SJCRH30 (cell line): ENCODE results near the gene KCNMA1. TPM values are rescaled to one million over a fixed set of nuclear protein-coding genes. Genes with fewer than 3 reads are reported as not detected.

Experiments
- DNase-seq, 2 experiments: peaks; one replicate each; pipeline ENCODE4 v3.0.0-alpha.2; 2015 to 2020
- H3K27ac ChIP-seq: fragments of 250-450 bp; sonication (Bioruptor Pico); 2 replicates; pipeline ENCODE4 v1.5.1; 2020; ENCODE audit warnings: mild to moderate bottlenecking, moderate library complexity
- H3K27me3 ChIP-seq: fragments of 250-450 bp; sonication (Bioruptor Pico); 2 replicates; pipeline ENCODE4 v1.5.1; 2020; ENCODE audit warnings: mild to moderate bottlenecking, moderate library complexity
- H3K36me3 ChIP-seq: fragments of 250-450 bp; sonication (Bioruptor Pico); 2 replicates; pipeline ENCODE4 v1.5.1; 2020; ENCODE audit warnings: mild to moderate bottlenecking, moderate library complexity
- H3K4me1 ChIP-seq: fragments of 250-450 bp; sonication (Bioruptor Pico); 2 replicates; pipeline ENCODE4 v1.5.1; 2020; ENCODE audit warnings: mild to moderate bottlenecking, moderate library complexity
- H3K4me3 ChIP-seq: fragments of 250-450 bp; sonication (Bioruptor Pico); 2 replicates; pipeline ENCODE4 v1.5.1; 2020; ENCODE audit warnings: mild to moderate bottlenecking, moderate library complexity
- H3K9me3 ChIP-seq: fragments of 250-450 bp; sonication (Bioruptor Pico); replicated peaks from 2 replicates; pipeline ENCODE4 v1.5.1; 2020; ENCODE audit warnings: mild to moderate bottlenecking, moderate library complexity
- total RNA-seq: library from RNA; depleted of rRNA; stranded (reverse); fragments of >200 nt; shearing (Covaris generic); gene quantifications from 2 replicates; pipeline ENCODE4 v1.2.3, GENCODE V29; 2014

Gene KCNMA1
- total RNA-seq, 1 experiment from 2014 or later: 0.69 TPM

- Histone ChIP-seq H3K4me1 (no peaks in the 10 kb centered on the region), H3K9me3 (no peaks in the 10 kb centered on the region), H3K36me3 (no peaks in the 10 kb centered on the region), H3K27me3 (no peaks in the 10 kb centered on the region), H3K27ac (no peak overlapping the region), H3K4me3 (no peak overlapping the region)
- no peak for DNase-seq
Measured at GRCh38 chr10:77631241-77631640, 6.4 kb downstream of the KCNMA1 start.

DNA sequence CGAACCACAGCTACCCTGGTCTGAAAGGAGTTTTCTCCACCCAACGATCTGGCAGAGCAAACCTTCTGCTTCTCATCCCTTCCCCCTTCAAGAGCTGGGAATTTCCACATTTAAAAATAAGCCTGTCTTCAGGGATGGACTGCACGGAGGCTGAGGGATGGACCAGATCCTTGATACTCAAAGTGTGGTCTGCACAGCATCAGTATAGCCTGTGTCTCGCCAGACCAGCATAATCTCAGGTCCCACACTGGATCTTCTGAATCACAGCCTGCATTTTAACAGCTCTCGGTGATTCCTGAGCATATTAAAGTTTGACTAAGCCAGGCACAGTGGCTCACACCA is 7.1 kb downstream of the KCNMA1 start:
- no peak for DNase-seq
- H3K27ac ChIP-seq: no peak overlapping the region
- no peaks in the 10 kb centered on the region for H3K36me3 ChIP-seq

DNA sequence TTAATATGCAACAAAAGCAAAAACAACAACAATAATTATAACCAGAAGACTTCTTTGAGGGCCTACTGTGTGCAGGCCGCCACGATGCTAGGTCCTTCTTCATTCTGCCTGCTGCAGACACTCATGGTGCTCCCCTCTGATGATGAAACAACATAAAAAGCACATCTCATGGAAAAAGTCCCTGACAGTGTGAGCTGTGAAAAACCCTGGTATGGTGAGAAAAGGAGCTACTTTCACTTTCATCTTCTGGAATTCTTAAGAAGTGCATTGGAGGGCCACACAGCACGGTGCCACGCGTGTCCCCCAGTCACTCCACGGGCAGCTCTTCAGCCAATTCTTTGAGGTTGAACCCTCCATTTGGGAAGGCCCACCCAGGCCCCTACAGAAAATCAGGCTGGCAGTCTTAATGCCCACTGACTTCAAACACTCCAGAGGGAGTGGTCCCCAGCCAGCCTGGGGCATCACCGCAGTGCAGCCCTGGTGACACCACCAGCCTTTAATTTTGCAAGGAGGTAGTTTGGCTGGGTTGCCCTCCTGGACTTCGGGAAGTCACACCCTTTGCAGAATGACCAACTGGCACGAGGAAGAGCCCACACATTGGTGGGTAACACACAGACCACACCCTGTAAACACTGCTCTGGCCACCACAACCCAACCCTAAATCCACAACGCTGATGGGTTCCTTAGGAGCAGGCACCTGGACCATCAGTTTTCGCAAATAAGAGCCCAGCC is 7.7 kb downstream of the KCNMA1 start:
- Histone ChIP-seq H3K36me3 (no peaks in the 10 kb centered on the region), H3K9me3 (no peaks in the 10 kb centered on the region), H3K27ac (no peak overlapping the region), H3K27me3 (no peaks in the 10 kb centered on the region), H3K4me1 (no peaks in the 10 kb centered on the region), H3K4me3 (no peak overlapping the region)
- DNase-seq: no peak

More for the DNA sequence above, 7.1 kb downstream of the KCNMA1 start:
- no peaks in the 10 kb centered on the region for H3K9me3 ChIP-seq
- no peaks in the 10 kb centered on the region for H3K27me3 ChIP-seq
- no peaks in the 10 kb centered on the region for H3K4me1 ChIP-seq
- H3K4me3 ChIP-seq: no peak overlapping the region

DNA sequence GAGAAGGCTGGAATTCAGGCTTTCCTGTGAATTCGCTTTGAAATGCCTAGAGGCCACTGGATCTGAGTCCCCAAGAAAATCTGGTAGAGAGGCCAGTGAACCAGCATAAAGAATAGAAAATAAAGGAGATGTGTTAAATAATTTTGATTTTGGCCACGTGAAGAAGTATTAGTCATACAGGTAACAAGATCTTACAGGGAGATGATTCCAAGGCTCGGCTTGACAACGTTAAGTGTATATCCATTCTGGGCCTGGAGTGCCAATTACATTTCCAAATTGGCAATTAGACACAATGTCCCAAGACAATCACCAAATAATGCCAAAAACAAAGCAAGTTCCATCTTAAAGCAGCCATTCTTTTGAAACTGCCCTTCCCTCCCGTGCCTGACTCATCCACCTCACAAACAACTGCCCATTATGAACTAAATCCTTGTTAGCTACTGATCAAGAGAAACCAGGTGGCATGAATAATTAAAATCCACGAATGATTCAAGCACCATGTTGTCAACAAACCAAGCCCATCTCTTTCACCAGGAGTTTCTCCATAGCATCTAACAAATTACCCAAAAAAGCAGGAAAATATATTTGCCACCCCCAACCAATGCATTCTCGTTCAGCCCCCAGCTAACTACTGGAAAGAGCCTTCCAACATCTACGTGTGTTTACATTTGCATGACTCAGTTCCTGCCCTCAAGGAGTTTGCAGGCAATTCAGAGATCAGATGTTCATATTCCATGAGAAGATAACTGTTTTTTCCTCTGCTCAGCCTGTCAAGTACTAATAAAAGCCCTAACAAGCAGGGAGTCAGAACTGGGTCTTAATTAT is 8.5 kb downstream of the KCNMA1 start:
- Histone ChIP-seq H3K9me3 (no peaks in the 10 kb centered on the region), H3K27me3 (no peaks in the 10 kb centered on the region), H3K4me3 (no peak overlapping the region), H3K4me1 (no peaks in the 10 kb centered on the region), H3K36me3 (no peaks in the 10 kb centered on the region), H3K27ac (no peak overlapping the region)
- no peak for DNase-seq

DNA sequence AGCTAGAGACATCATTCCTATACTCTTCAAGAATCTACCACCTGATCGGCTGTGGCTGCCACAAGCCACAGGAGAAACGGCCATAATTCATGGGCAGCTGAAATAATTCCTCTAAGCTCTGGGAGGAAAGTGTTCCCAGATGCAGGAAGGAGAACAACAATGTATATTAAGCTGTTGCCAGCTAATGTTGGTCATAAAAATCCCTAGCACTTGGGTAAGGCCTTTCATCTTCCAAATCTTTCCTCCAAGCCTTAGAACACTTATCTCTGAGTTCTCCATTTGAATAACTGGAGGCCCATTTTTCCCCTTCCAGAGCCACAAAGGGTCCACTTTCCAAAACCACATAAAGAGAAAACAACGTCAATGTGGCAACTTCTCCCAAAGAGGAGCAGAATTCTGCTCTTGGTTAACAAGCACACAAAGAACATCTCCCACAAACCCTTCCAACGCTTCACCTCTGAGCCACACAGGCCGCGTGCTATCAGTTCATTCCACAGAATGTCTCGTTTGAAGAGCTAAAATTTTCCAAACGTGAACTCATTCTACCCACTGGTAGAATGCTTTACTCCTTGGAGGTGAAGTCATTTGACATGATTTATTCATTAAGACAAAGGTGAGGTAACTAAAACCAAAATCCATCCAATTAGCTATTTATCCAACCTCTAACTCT is 11.2 kb downstream of the KCNMA1 start:
- no peaks in the 10 kb centered on the region for H3K4me1 ChIP-seq
- H3K27ac ChIP-seq: no peak overlapping the region
- DNase-seq: no peak
- no peaks in the 10 kb centered on the region for H3K9me3 ChIP-seq
- H3K4me3 ChIP-seq: no peak overlapping the region
- no peaks in the 10 kb centered on the region for H3K36me3 ChIP-seq
- H3K27me3 ChIP-seq: no peaks in the 10 kb centered on the region

DNA sequence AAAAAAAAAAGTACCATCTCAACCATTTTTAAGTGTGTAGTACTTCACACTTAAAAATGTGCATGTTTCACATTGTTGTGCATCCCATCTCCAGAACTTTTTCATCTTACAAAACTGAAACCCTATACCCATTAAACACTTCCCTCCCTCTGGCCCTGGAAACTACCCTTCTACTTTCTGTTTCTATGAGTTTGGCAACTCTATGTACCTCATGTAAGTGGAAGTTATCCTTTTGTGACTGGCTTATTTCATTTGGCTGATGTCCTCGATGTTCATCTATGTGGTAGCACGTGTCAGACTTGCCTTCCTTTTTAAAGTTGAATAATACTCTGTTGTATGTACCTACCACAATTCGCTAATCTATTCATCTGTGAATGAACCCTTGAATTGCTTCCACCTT is 12.2 kb downstream of the KCNMA1 start:
- Histone ChIP-seq H3K27me3 (no peaks in the 10 kb centered on the region), H3K27ac (no peak overlapping the region), H3K4me3 (no peak overlapping the region), H3K4me1 (no peaks in the 10 kb centered on the region), H3K36me3 (no peaks in the 10 kb centered on the region), H3K9me3 (no peaks in the 10 kb centered on the region)
- DNase-seq: no peak

DNA sequence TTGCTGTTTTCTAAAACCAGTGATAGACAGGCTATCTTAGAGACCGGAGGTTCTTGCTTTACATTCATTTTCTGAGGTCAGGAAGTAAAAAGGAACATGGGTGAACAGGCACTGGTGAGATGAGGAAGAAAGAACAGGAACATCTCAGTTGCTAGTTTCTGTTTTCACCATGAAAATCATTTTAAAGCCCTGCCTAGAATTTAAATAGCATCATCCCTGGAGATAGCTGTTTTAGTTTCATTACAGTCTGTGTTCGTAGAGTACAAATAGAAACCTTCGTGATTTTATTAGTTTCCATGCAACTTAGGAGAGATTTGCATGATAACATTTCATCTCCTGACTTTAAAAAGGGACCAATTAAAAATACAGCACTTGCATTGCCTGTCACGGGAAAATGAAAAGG is 14.7 kb downstream of the KCNMA1 start:
- no peak for DNase-seq
- Histone ChIP-seq H3K27me3 (no peaks in the 10 kb centered on the region), H3K27ac (no peak overlapping the region), H3K9me3 (no peaks in the 10 kb centered on the region), H3K36me3 (no peaks in the 10 kb centered on the region), H3K4me1 (no peaks in the 10 kb centered on the region), H3K4me3 (no peak overlapping the region)

DNA sequence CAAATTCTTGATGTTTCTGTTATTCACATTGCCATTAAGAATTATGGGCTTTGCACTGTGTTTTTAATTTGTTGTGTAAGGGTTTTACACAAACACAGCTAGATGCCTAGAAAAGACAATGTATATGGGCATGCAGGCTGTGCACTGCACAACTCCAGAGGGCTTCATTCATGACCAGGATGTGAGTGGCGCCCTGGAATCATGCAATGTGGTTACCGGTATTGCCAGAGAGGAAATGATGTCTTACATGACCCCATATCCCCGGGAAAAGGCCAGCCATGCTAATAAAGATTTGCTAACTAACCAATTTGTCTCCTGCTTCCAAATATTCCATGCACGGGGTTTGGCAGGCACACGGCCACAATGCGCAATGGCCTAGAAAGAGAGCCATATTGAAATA is 16.9 kb downstream of the KCNMA1 start:
- Histone ChIP-seq H3K4me1 (no peaks in the 10 kb centered on the region), H3K9me3 (no peaks in the 10 kb centered on the region), H3K36me3 (no peaks in the 10 kb centered on the region), H3K27me3 (no peaks in the 10 kb centered on the region), H3K4me3 (no peak overlapping the region), H3K27ac (no peak overlapping the region)
- no peak for DNase-seq

DNA sequence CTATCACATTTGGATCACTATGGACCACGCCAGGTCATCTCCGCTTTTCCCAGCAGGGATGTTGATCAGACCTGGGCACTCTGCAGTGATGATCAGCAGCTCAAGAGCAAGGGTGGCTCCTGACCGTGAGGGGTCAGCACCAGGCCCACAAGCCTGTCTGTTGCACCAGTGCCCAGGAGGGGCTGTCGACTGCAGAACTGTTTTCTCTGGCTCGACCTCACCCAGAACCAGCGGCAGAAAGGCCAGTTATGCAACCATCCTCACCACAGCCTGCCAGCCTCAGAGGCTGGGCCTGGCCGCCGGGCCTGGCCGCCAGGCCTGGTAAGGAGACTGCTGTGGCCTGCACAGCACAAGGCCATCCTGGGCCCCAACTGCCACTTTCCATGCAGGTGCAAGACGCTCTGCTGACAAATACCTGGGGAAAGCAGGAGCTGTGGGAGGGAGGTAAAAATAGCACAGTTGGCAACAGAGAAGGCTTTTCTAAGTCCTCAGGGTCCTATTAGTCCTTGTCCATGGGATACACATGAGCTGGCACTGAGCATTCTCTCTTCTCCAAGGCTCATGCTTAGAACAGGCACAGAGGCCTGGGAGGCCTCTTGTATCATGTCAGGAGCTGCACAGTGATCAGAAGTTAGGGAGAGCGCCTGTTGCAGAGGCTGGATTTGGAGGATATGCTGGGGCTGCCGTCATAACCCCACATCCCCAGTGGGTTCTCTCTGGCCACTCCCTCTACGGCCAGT is 17.5 kb downstream of the KCNMA1 start:
- no peak for DNase-seq
- Histone ChIP-seq H3K4me1 (no peaks in the 10 kb centered on the region), H3K27me3 (no peaks in the 10 kb centered on the region), H3K36me3 (no peaks in the 10 kb centered on the region), H3K4me3 (no peak overlapping the region), H3K9me3 (no peaks in the 10 kb centered on the region), H3K27ac (no peak overlapping the region)

DNA sequence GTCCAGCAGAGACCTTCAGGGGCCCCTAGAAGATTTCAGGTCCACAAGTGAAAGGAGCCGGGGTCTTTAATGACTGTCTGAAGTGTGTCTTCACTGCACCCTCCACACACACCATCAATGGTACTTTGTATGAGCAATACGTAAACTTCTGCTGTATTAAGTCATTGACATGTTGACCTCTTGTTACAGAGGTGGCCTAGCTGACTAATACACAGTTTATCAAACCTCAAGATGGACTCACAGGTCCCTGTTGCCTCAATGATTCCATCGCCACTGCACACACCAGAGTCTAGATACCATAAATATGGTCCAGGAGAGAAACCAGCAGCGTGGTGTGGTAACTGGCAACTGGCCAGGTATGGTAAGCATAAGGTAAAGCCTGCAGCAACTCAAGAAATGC is 19.5 kb downstream of the KCNMA1 start:
- H3K36me3 ChIP-seq: no peaks in the 10 kb centered on the region
- H3K27ac ChIP-seq: no peak overlapping the region
- H3K27me3 ChIP-seq: no peaks in the 10 kb centered on the region
- H3K4me1 ChIP-seq: no peaks in the 10 kb centered on the region
- no peak for DNase-seq
- H3K4me3 ChIP-seq: no peak overlapping the region
- no peaks in the 10 kb centered on the region for H3K9me3 ChIP-seq

DNA sequence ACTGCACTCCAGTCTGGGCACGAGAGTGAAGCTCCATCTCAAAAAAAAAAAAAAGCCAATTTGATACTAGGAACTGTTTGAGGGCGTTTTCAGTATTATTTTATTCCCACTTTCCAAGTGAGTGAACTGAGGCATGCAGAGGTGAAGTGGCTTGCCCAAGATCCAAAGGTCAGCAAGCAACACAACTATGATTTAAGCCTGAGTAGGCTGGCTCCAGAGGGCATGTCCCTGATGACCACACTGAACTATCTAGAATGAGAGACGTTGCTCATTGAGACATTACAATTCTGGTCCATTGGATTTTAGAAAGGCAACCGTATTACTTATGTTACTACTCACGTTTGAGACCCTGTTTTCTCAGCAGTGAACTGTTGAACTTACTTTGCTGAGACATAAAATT is 20.8 kb downstream of the KCNMA1 start:
- Histone ChIP-seq H3K4me3 (no peak overlapping the region), H3K4me1 (no peaks in the 10 kb centered on the region), H3K36me3 (no peaks in the 10 kb centered on the region), H3K9me3 (no peaks in the 10 kb centered on the region), H3K27ac (no peak overlapping the region), H3K27me3 (no peaks in the 10 kb centered on the region)
- DNase-seq: no peak

DNA sequence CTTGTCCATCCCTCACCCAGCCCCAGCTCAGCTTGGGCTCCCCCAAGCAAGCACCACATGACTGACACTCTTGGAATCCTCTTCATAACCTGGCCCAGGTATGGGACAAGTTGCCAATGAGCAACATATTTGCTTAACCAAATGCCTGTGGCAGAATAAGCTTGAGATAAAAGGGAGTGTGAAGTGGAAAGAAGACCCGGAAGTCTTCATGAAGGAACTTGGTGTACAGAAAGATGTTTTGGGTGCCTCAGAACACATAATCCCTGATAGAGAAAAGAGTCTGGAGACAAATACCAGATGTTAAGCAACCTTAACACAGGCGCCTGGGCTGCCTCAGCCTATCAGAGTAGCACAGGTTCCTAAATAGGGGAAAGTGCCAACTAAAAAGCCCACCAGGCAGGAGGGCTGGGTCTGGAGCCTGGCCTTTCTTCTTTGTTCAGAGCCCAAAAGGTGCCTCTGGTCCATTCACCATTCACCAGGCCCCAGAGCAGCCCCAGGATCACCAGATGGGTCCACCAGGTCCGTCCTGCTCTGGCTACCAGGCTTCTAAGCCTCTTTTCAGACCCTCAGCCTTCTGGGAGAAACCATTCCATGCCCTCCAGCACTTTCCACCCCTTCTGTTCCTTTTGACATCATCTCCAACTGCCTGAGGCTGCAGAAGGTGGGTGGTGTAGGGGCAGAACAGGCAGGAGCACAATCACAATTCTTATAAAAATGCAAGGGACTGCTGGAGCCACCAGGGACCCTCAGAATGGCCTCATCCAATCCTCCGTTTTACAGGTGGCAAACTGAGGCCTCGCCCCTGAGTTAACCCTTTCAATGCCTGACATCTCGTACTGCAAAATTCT is 22.6 kb downstream of the KCNMA1 start:
- no peak for DNase-seq
- no peak overlapping the region for H3K27ac ChIP-seq
- H3K9me3 ChIP-seq: no peaks in the 10 kb centered on the region
- no peak overlapping the region for H3K4me3 ChIP-seq
- H3K36me3 ChIP-seq: no peaks in the 10 kb centered on the region
- no peaks in the 10 kb centered on the region for H3K27me3 ChIP-seq
- H3K4me1 ChIP-seq: no peaks in the 10 kb centered on the region

DNA sequence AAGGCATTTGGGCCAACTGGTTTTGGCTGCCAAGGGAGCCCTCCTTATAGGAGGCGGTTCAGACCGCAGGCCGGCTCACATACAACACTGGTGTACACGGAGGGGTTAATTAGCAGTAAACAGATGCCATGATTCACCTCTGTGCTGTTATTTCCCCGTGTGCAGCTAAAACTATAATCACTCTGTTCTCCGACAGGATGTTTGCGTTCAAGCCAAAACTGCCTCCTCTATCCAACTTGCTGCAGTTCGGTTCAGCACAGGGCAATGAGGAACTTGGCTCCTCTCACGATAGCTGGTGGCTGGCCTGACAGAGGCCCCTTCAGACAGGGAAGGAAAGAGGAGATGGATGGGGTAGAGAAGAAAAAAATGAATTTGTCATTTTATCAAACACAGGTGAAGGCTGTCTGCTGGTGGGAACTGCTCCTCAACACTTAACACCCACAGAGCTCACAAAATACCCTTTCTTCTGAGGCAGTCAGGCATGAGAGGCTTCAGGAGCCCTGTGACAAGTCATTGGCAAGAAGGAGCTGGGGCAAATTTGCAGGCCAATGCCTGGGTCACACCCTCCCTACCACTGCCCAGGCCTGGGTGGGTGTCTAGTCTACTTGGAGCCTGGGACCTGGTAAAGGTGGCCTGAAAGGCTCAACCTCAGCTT is 24.0 kb downstream of the KCNMA1 start:
- Histone ChIP-seq H3K4me3 (no peak overlapping the region), H3K9me3 (no peaks in the 10 kb centered on the region), H3K27ac (no peak overlapping the region), H3K27me3 (no peaks in the 10 kb centered on the region), H3K36me3 (no peaks in the 10 kb centered on the region), H3K4me1 (peaks cover 3% of the 10 kb centered on the region; the same call in 1 of the 2 replicates)
- DNase-seq: no peak

- no peak for DNase-seq
- H3K27ac ChIP-seq: no peak overlapping the region
- no peak overlapping the region for H3K4me3 ChIP-seq
- H3K27me3 ChIP-seq: no peaks in the 10 kb centered on the region
- H3K9me3 ChIP-seq: no peaks in the 10 kb centered on the region
- no peaks in the 10 kb centered on the region for H3K36me3 ChIP-seq
- H3K4me1 ChIP-seq: peaks cover 3% of the 10 kb centered on the region; the same call in 1 of the 2 replicates
Measured at GRCh38 chr10:77611670-77612069, 25.9 kb downstream of the KCNMA1 start.
